Endothelial cell of umbilical vein (primary cell): ENCODE data around the gene FILIP1. TPM values are rescaled to one million over a fixed set of nuclear protein-coding genes. Genes with fewer than 3 reads are reported as not detected.

Experiments used
- BruUV-seq: library from RNA; stranded (reverse); fragments of 400-500 nt; replicated peaks from 2 replicates; lab custom pipeline; 2021; lab: Mats Ljungman, UMichigan
- CTCF ChIA-PET: fragments of 300-600, 350-600 bp; sonication (Branson Sonifier 250); formaldehyde crosslinking; loops from one replicate; lab custom pipeline; 2021; ENCODE audit warnings: antibody characterized with exemption, inconsistent platforms; lab: Charles Lee
- POLR2A ChIA-PET: fragments of 300-600, 350-600 bp; sonication (Branson Sonifier 250); formaldehyde crosslinking; loops from one replicate; lab custom pipeline; 2021; ENCODE audit warnings: antibody characterized with exemption, inconsistent platforms; lab: Charles Lee
- DNase-seq: peaks from one replicate; pipeline ENCODE4 v3.0.0-alpha.2; 2011; ENCODE audit warnings: low read depth, low spot score
- FAIRE-seq: peaks from 2 replicates; lab custom pipeline; 2011; peaks lifted over from hg19 to GRCh38; lab: Jason Lieb, UNC
- H2AFZ ChIP-seq: 2 replicates; pipeline ENCODE4 v1.6.0; 2012; ENCODE audit warnings: low read depth, low read length, control low read depth, inconsistent platforms
- H3K27ac ChIP-seq: 2 replicates; pipeline ENCODE4 v1.5.1; 2011; ENCODE audit warnings: low read depth, mild to moderate bottlenecking, control low read depth, low read length, moderate library complexity; ENCODE audit not compliant: insufficient read depth
- H3K27me3 ChIP-seq, 2 experiments: 2 replicates each; pipeline versions ENCODE4 v1.6.0 to v1.6.1; 2011; ENCODE audit warnings: low read length in 2 of 2, mixed read lengths in 1 of 2; ENCODE audit not compliant: control insufficient read depth in 2 of 2, insufficient read depth in 2 of 2
- H3K36me3 ChIP-seq, 2 experiments: 2 replicates in 1 of 2; 3 replicates in 1 of 2; pipeline ENCODE4 v1.5.1; 2011; ENCODE audit warnings: low read length in 2 of 2, mild to moderate bottlenecking in 1 of 2, moderate library complexity in 1 of 2; ENCODE audit not compliant: control insufficient read depth in 2 of 2, insufficient read depth in 2 of 2; ENCODE audit errors: extremely low read depth in 1 of 2
- H3K4me1 ChIP-seq: 3 replicates; pipeline ENCODE4 v1.5.1; 2011; ENCODE audit warnings: mild to moderate bottlenecking, low read length; ENCODE audit not compliant: control insufficient read depth, insufficient read depth; ENCODE audit errors: extremely low read depth
- H3K4me2 ChIP-seq: 2 replicates; pipeline ENCODE4 v1.6.1; 2011; ENCODE audit warnings: low read length, control low read depth, mixed read lengths; ENCODE audit not compliant: insufficient read depth
- H3K4me3 ChIP-seq, 3 experiments: fragments of 200-600 bp in 1 of 3; sonication (generic), shearing (Covaris generic) in 1 of 3; replicated peaks in 1 of 3; 2 replicates each; pipeline ENCODE4 v1.5.1; 2011 to 2016; ENCODE audit warnings: control low read depth in 3 of 3, low read length in 3 of 3, mild to moderate bottlenecking in 2 of 3, inconsistent platforms in 1 of 3, low read depth in 1 of 3, moderate library complexity in 1 of 3; ENCODE audit not compliant: insufficient read depth in 1 of 3
- H3K79me2 ChIP-seq: 2 replicates; pipeline ENCODE4 v1.6.0; 2012; ENCODE audit warnings: low read length, inconsistent platforms; ENCODE audit not compliant: control insufficient read depth, insufficient read depth
- H3K9ac ChIP-seq: replicated peaks from 2 replicates; pipeline ENCODE3; 2011; ENCODE audit warnings: low read length, control low read depth; ENCODE audit not compliant: insufficient read depth; ENCODE audit errors: extremely low read depth
- H3K9me1 ChIP-seq: replicated peaks from 3 replicates; pipeline ENCODE4 v1.6.0; 2011; ENCODE audit warnings: mild to moderate bottlenecking, low read length; ENCODE audit not compliant: control insufficient read depth, insufficient read depth; ENCODE audit errors: extremely low read depth
- H3K9me3 ChIP-seq: replicated peaks from 2 replicates; pipeline ENCODE4 v1.5.1; 2012; ENCODE audit warnings: low read length, inconsistent platforms; ENCODE audit not compliant: control insufficient read depth, insufficient read depth
- H4K20me1 ChIP-seq: replicated peaks from 2 replicates; pipeline ENCODE3; 2011; ENCODE audit warnings: mild to moderate bottlenecking, low read length; ENCODE audit not compliant: control insufficient read depth, insufficient read depth; ENCODE audit errors: extremely low read depth
- CTCF ChIP-seq, 2 donors: IDR thresholded peaks; 1 replicate in 1 of 2; 2 replicates in 1 of 2; pipeline ENCODE4 v1.5.1; 2011; ENCODE audit warnings: low read length in 2 of 2, mild to moderate bottlenecking in 2 of 2, moderate library complexity in 2 of 2, control low read depth in 1 of 2, inconsistent platforms in 1 of 2, low read depth in 1 of 2; ENCODE audit not compliant: insufficient read depth in 1 of 2; ENCODE audit errors: extremely low read depth in 1 of 2
- EZH2 ChIP-seq: IDR thresholded peaks from 2 replicates; pipeline ENCODE4 v1.6.1; 2012; ENCODE audit warnings: borderline replicate concordance, low read depth, mild to moderate bottlenecking, moderate library complexity, low read length, inconsistent platforms; ENCODE audit not compliant: severe bottlenecking
- FOS ChIP-seq: IDR thresholded peaks from 2 replicates; pipeline ENCODE4 v1.6.1; 2011; ENCODE audit warnings: mild to moderate bottlenecking, low read length, moderate library complexity, borderline replicate concordance; ENCODE audit not compliant: insufficient read depth
- GATA2 ChIP-seq: IDR thresholded peaks from 2 replicates; pipeline ENCODE4 v1.7.0; 2011; ENCODE audit warnings: low read depth, mild to moderate bottlenecking, moderate library complexity, mixed read lengths, low read length; ENCODE audit not compliant: insufficient read length, insufficient read depth
- JUN ChIP-seq: IDR thresholded peaks from 2 replicates; pipeline ENCODE4 v1.6.1; 2011; ENCODE audit warnings: borderline replicate concordance, low read depth; ENCODE audit not compliant: insufficient read length, insufficient read depth
- MAX ChIP-seq: IDR thresholded peaks from 2 replicates; pipeline ENCODE4 v1.6.1; 2011; ENCODE audit not compliant: insufficient read depth, insufficient read length
- MYC ChIP-seq: IDR thresholded peaks from one replicate; pipeline ENCODE4 v1.6.1; 2011; ENCODE audit warnings: mild to moderate bottlenecking, low read depth, low read length
- POLR2A ChIP-seq: IDR thresholded peaks from 2 replicates; pipeline ENCODE4 v1.6.1; 2012; ENCODE audit warnings: low read depth, mild to moderate bottlenecking, control low read depth, low read length
- POLR2AphosphoS5 ChIP-seq: IDR thresholded peaks from 2 replicates; pipeline ENCODE4 v1.6.1; 2012; ENCODE audit warnings: low read depth, mild to moderate bottlenecking, control low read depth, low read length, moderate library complexity; ENCODE audit not compliant: insufficient read depth
- dilution Hi-C: fragments of 300-500 bp; cut with MboI; formaldehyde crosslinking; loops from one replicate; pipeline ENCODE4 v1.15.0; 2019; ENCODE audit warnings: low sequenced_read_pairs; ENCODE audit not compliant: extremely low pct_ligation_motif_present
- intact Hi-C: fragments of 100-400 bp; cut with micrococcal nuclease; formaldehyde crosslinking; loops from one replicate; pipeline ENCODE4 v1.10.0; 2022
- polyA plus RNA-seq, 4 experiments: library from polyadenylated mRNA; depleted of rRNA in 3 of 4; stranded (reverse) in 3 of 4; unstranded in 1 of 4; fragments of >200 nt; gene quantifications; 2 replicates each; pipeline versions ENCODE4 v1.2.1 to v1.2.3, GENCODE V29; 2011 to 2012; ENCODE audit warnings: missing spikeins in 1 of 4
- total RNA-seq: library from RNA; stranded (reverse); gene quantifications from 2 replicates; pipeline ENCODE4 v1.2.3, GENCODE V29; 2021

Gene FILIP1
- total and polyA plus RNA-seq, 2 donors (not counting 3 experiments of a cell fraction or from before 2014, with no cell fraction given) = 2.8 to 13.7 TPM

- no peak overlapping the region for H3K4me2 ChIP-seq
- dilution Hi-C loops = no loop called here
- no peaks in the 10 kb centered on the region for H3K36me3 ChIP-seq
Observed at GRCh38 chr6:75480425-75480824, 13.2 kb downstream of the FILIP1 start.

More at GRCh38 chr6:75480425-75480824, 13.2 kb downstream of the FILIP1 start:
- CTCF ChIA-PET = interaction anchor here (0.8 kb wide), 1 partner anchor 13 kb away, joined by 3 read pairs; no protein-coding TSS in a partner anchor
- H3K9me3 ChIP-seq = no peaks in the 10 kb centered on the region
- H3K9me1 ChIP-seq = no peaks in the 10 kb centered on the region
- intact Hi-C loops = loop anchor here (5.0 kb wide), 1 partner anchor 183 kb away; no protein-coding TSS in a partner anchor
- no peak for DNase-seq
- H4K20me1 ChIP-seq = no peaks in the 10 kb centered on the region
- H3K9ac ChIP-seq = no peak overlapping the region
- peaks cover 32% of the 10 kb centered on the region for H3K4me1 ChIP-seq
- H3K79me2 ChIP-seq = no peaks in the 10 kb centered on the region
- no peak overlapping the region for H3K27ac ChIP-seq
- TF ChIP-seq JUN = no peak
- no peak for TF ChIP-seq EZH2
- no peak for TF ChIP-seq FOS
- no peak for TF ChIP-seq POLR2A
- TF ChIP-seq GATA2 = no peak
- TF ChIP-seq POLR2AphosphoS5 = no peak
- TF ChIP-seq MAX = no peak
- no peak for TF ChIP-seq CTCF (IDR thresholded peaks at IDR 0.05; ENCODE audit: extremely low read depth in 1 of 2, insufficient read depth in 1 of 2, low read depth in 1 of 2, low read length in 2 of 2)
- no peak for TF ChIP-seq MYC
- no peak for FAIRE-seq
- BruUV-seq = no TSS peak
- no peaks in the 10 kb centered on the region for H3K27me3 ChIP-seq
- no peak overlapping the region for H3K4me3 ChIP-seq
- no peak overlapping the region for H2AFZ ChIP-seq
- POLR2A ChIA-PET = no interaction called here
